Esophagus muscularis mucosa (tissue), 3 donors: ENCODE measurements around the gene DIAPH1.

Source experiments
- CTCF ChIP-seq, 3 experiments: fragments of 200-600 bp in 2 of 3; fragments of 450-650 bp in 1 of 3; sonication (generic) in 2 of 3; IDR thresholded peaks; one replicate each; pipeline ENCODE4 v1.5.1; 2017 to 2019; ENCODE audit warnings: antibody characterized with exemption in 3 of 3, mild to moderate bottlenecking in 2 of 3, moderate library complexity in 1 of 3
- POLR2A ChIP-seq: fragments of 450-650 bp; IDR thresholded peaks from one replicate; pipeline ENCODE4 v1.6.1; 2017; ENCODE audit warnings: antibody characterized with exemption, moderate library complexity, mild to moderate bottlenecking, low read depth
- POLR2AphosphoS5 ChIP-seq, 2 donors: sonication (generic); formaldehyde crosslinking; IDR thresholded peaks; one replicate each; pipeline ENCODE4 v1.6.1; 2017; ENCODE audit warnings: antibody characterized with exemption in 2 of 2

GRCh38 chr5:141649056-141649688, 30.4 kb upstream of the DIAPH1 start:
- TF ChIP-seq POLR2A, result no peak
- TF ChIP-seq CTCF (IDR thresholded peaks at IDR 0.05), result no peak
- no peak for TF ChIP-seq POLR2AphosphoS5 (IDR thresholded peaks at IDR 0.05)
